ENCODE data around the gene MAP1LC3B.

DNA sequence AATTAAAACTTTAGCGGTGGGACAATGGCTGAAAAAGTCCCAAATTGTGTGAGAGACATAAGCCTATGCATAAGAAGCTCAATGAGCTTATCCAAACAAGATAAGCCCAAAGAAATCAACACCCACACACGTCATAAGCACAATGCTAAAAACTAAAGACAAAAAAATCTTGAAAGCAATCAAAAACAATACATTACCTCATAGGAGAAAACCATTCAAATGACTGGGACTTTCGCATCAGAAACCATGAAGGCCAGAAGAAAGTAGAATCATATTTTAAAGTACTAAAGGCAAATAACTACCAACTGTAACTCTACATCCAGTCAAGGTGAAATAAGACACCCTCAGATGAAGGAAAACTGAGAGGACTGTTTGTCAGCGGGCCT is 50.4 kb downstream of the MAP1LC3B start:
- TF ChIP-seq POLR2A (IDR thresholded peaks at IDR 0.05; ENCODE audit: low read length) (no peak), GATA1 (IDR thresholded peaks at IDR 0.05; ENCODE audit: low read depth, low read length) (no peak)
